Measurements from ENCODE around the gene ASCC3.

Gene ASCC3

DNA sequence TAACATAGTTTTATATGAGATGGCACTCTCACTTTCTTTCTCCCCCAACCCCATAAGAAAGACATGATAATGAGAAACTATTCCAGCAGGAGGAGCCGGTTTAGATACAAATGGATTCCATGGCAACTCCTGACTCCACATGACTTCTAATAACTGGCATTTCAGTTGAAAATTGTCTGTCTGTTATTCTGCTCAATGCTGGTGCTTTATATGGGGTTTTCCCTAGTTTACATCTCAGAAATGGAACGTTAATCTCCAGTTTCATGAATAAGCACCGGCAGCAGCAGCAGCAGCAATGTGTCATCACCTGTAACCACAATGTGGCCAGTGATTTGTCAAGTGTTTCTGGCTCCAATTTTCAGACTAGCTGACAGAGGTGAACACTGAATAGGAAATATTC is 408.5 kb downstream of the ASCC3 start:
- DNase-seq (ENCODE audit: extremely low read depth, low read depth), result no peak
- TF ChIP-seq, protein P1, sequence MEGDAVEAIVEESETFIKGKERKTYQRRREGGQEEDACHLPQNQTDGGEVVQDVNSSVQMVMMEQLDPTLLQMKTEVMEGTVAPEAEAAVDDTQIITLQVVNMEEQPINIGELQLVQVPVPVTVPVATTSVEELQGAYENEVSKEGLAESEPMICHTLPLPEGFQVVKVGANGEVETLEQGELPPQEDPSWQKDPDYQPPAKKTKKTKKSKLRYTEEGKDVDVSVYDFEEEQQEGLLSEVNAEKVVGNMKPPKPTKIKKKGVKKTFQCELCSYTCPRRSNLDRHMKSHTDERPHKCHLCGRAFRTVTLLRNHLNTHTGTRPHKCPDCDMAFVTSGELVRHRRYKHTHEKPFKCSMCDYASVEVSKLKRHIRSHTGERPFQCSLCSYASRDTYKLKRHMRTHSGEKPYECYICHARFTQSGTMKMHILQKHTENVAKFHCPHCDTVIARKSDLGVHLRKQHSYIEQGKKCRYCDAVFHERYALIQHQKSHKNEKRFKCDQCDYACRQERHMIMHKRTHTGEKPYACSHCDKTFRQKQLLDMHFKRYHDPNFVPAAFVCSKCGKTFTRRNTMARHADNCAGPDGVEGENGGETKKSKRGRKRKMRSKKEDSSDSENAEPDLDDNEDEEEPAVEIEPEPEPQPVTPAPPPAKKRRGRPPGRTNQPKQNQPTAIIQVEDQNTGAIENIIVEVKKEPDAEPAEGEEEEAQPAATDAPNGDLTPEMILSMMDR (IDR thresholded peaks at IDR 0.05; ENCODE audit: low read depth, low read length), result no peak

DNA sequence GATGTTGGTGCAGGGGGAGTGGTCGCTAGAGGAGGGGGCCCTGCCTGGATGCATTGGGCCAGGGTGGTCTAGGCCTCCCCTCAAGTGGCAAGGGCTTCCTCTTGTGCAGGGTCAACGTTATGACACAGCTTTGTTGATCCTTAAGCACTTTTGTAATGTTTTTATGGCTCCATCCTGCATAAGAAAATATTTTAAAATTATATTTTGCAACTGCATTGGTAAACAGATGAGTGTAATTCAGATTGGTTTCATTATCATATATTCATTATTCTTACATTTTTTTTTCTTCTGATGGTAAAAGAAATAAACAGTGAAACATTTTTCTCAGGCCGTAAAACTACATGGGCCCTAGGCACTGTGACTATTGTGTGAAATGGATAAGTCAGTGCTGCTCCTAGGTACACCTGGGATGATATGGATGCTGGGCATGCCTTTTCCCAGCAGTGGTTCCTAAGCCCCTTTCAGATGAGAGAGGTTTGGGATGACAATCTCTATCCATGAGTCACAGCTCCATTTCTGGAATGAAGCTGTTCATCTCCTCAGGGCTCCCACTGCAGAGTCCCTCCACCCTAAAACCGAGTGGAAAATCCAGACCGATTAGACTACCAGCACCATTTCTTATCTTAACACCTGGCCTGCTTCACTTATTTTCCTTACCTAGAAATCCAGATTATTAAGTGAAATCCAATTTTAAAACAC is 410.6 kb downstream of the ASCC3 start:
- TF ChIP-seq, protein P1 (IDR thresholded peaks at IDR 0.05; ENCODE audit: low read depth, low read length), result no peak
- no peak for DNase-seq (ENCODE audit: extremely low read depth, low read depth)

DNA sequence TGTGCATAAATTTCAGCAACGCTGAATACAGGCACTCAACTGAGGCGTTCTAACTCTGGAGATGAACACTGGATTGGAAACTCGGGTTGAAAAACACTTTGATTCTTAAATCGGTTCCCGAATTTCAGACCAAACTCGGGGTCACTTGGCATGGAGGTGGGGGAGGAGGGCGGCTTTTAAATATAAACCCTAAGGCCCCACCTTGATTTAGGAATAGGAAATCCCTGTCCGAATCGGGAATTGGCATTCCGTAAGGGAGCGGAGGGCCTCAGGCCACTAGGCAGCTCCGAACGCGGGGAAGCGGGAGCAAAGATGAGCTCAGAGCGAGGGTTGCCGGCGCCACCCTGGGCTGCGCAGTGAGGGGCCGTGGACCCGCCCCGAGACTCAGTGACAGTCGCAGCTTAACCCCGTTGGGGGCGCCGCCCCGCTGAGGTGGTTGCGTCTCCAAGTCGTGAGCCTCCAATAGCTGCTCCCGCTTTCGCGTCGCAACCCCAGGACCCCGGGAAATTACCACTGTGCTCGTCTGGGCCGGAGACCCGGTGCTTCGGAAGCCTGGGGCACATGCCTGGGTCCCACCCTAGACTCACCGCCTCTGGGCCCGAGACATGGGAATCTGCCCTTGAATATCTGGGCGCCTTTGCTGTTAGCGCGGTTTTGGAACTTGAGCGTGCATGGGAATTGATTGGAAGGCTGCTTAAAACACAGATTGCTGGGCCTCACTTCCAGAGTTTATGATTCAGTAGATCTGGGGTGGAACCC is 411.8 kb downstream of the ASCC3 start:
- TF ChIP-seq, protein P1 (IDR thresholded peaks at IDR 0.05; ENCODE audit: low read depth, low read length), result no peak
- DNase-seq (ENCODE audit: extremely low read depth, low read depth), result no peak

DNA sequence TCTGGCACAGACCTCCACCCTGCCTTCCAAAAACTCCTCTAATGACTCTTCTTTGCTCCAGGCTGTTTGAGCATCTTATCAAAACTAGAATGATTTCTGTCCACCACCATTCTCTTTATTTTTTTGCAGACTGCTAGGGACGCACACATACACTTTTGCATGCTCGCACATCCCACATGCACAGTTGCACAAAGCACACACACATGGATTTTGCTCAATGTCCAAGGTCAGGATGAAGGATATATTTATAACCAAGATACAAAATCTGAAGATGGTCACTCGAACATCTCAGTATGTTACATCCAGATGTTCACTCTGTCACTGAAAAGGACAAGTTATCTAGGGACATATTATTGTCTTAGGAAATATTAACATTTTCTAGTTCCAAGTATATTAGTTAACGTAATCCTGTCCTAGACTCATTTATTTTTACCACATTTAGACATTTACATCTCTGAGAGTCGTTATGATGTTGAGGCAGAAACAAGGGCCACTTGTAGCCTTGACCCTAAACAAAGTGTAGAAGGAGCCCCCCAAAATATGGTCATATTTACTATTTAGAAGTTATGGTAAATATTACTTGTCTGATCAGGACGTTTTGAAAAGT is 413.0 kb downstream of the ASCC3 start:
- DNase-seq (ENCODE audit: extremely low read depth, low read depth), result no peak
- TF ChIP-seq, protein P1 (IDR thresholded peaks at IDR 0.05; ENCODE audit: low read depth, low read length), result no peak

DNA sequence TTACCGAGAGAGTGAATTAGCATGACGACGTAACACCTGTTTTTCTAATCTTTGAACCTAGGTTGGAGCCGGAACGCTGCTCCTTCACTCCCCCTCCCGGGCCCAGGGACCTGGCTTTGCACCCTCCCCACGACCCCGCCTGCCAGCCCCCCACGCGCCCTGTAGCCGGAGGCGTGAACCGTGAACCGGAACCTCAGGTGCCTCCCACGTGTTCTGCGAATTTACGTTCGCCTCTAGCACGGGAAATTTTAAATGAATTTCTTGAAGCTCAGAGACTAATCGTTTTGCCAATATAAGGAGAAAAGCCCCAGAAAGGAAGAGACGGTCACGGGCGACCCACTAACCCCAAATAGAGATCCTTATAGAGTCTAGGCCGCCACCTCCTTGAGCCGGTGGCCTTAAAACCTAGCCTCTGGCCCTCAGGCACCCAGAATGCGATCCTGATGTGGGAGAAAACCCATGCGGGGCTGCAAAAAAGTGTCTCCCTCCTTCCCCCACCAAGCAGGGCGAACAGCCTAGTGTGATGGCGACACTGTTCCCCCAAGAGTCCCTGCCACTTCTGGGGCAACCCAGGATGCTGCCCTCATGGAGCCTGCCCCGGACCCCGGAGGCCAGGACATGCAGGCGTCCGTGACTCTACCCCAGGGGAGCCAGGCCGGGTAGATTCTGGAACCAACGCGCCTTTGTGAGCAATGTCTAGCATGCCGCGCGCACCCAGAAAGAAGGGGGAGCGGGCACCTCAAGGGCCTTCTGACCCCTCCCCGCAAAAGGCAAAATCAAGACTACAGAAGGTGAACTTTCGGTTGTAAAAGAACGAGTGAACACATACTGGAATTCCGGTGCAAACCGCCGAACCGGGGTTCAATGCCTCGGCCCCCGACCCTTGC is 413.8 kb downstream of the ASCC3 start:
- TF ChIP-seq, protein P1 (IDR thresholded peaks at IDR 0.05; ENCODE audit: low read depth, low read length), result no peak

DNA sequence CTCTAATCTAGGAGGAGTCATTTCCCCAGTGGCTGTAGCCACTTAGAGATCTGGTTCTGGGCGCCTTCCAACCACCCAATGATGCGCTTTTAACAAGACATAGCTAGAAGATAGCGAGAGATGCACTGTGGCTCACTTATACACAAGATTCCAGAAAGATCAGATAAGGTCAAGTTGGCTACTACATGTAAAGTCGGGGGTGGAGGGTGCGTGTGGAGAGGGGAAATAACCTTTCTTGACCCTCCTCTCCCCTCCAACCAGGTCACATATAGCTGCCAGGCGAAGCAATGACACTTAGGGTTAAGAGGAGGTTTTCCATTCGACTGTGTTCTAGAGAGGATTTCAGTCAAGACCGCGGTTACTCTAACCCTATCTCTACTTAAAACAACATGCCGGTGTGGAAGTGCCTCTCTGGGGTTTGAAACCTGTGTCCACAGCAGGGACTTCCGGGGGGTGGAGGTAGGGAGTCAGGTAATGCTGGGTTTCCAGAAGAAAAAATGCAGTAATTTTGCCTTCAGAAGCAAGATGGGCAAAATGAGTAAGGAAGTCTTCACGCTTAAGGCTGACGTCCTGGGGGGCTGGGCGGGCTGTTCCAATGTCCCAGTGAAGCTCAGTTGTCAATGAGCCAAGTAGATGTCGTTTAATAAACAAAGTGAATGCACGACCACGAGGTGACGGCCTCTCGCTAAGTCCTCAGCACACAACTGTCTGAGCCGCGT is 414.6 kb downstream of the ASCC3 start:
- TF ChIP-seq, protein P1 (IDR thresholded peaks at IDR 0.05; ENCODE audit: low read depth, low read length), result no peak
- no peak for DNase-seq (ENCODE audit: extremely low read depth, low read depth)

More for the DNA sequence above, 413.8 kb downstream of the ASCC3 start:
- DNase-seq (ENCODE audit: extremely low read depth, low read depth), result no peak

Data from AG09319 (cell line).